Activated CD8-positive, alpha-beta T cell treated with anti-CD3 and anti-CD28 coated beads for 36 hours (primary cell): ENCODE data around the gene ID3. TPM values are rescaled to one million over a fixed set of nuclear protein-coding genes. Genes with fewer than 3 reads are reported as not detected.

ENCODE experiments used
- ATAC-seq: fragments of 200-7000 bp; cut with Tn5 transposase; one replicate; pipeline ENCODE4 v1.10.0; 2021; ENCODE audit warnings: mild to moderate bottlenecking, moderate library complexity
- CTCF ChIA-PET: fragments of 350-600 bp; sonication (Branson Sonifier 250); formaldehyde crosslinking; loops from one replicate; lab custom pipeline; 2021; ENCODE audit warnings: antibody characterized with exemption; lab: Charles Lee
- POLR2A ChIA-PET: fragments of 350-600 bp; sonication (Branson Sonifier 250); formaldehyde crosslinking; loops from one replicate; lab custom pipeline; 2021; ENCODE audit warnings: antibody characterized with exemption; lab: Charles Lee
- DNase-seq: peaks from one replicate; pipeline ENCODE4 v3.0.0-alpha.2; 2020
- H3K27ac Mint-ChIP-seq: one replicate; pipeline ENCODE4 v1.8.0; 2021; ENCODE audit warnings: mild to moderate bottlenecking, mixed read lengths
- H3K27me3 Mint-ChIP-seq: one replicate; pipeline ENCODE4 v1.8.0; 2021; ENCODE audit warnings: mixed read lengths
- H3K36me3 Mint-ChIP-seq: one replicate; pipeline ENCODE4 v1.8.0; 2021; ENCODE audit warnings: low read depth, mixed read lengths
- H3K4me1 Mint-ChIP-seq: one replicate; pipeline ENCODE4 v1.8.0; 2021; ENCODE audit warnings: low read depth, mixed read lengths
- H3K4me3 Mint-ChIP-seq: one replicate; pipeline ENCODE4 v1.8.0; 2021; ENCODE audit warnings: mild to moderate bottlenecking, moderate library complexity, mixed read lengths
- H3K9me3 Mint-ChIP-seq: one replicate; pipeline ENCODE4 v1.8.0; 2021; ENCODE audit warnings: mixed read lengths
- intact Hi-C: fragments of 100-400 bp; cut with micrococcal nuclease; formaldehyde crosslinking; loops from one replicate; pipeline ENCODE4 v1.10.0; 2022
- total RNA-seq, 2 experiments: library from RNA; stranded (reverse); gene quantifications; one replicate each; pipeline ENCODE4 v1.2.3, GENCODE V29; 2021
- TF ChIP-seq, protein P1 (sequence below): fragments of 200-600 bp; IDR thresholded peaks from one replicate; pipeline ENCODE4 v1.8.0; 2022; ENCODE audit warnings: antibody characterized with exemption, mild to moderate bottlenecking

Gene ID3
- total RNA-seq, 2 experiments from 2014 or later = 70.4 to 74.3 TPM

DNA sequence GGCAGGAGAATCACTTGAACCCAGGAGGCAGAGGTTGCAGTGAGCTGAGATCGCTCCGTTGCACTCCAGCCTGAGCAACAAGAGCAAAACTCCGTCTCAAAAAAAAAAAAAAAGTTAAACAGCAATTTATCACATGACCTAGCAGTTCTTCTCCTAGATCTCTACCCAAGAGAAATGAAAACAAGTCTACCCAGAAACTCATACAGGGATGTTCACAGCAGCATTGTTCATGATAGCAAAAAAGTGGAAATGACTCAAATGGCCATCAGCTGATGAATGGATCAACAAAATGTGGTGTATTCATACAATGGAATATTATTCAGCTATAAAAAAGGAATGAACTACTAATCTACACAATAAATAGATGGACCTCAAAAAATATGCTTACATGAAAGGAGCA lies 12.2 kb upstream of the ID3 start:
- ATAC-seq (no peak), DNase-seq (no peak)
- peaks cover 9% of the 10 kb centered on the region for H3K27me3 Mint-ChIP-seq
- no peaks in the 10 kb centered on the region for H3K36me3 Mint-ChIP-seq
- H3K9me3 Mint-ChIP-seq = peaks cover 2% of the 10 kb centered on the region
- POLR2A ChIA-PET = interaction anchor here (0.6 kb wide), 1 partner anchor 15 kb away, joined by 3 read pairs; no protein-coding TSS in a partner anchor
- H3K27ac Mint-ChIP-seq = no peak overlapping the region
- intact Hi-C loops = no loop called here
- TF ChIP-seq, protein P1, sequence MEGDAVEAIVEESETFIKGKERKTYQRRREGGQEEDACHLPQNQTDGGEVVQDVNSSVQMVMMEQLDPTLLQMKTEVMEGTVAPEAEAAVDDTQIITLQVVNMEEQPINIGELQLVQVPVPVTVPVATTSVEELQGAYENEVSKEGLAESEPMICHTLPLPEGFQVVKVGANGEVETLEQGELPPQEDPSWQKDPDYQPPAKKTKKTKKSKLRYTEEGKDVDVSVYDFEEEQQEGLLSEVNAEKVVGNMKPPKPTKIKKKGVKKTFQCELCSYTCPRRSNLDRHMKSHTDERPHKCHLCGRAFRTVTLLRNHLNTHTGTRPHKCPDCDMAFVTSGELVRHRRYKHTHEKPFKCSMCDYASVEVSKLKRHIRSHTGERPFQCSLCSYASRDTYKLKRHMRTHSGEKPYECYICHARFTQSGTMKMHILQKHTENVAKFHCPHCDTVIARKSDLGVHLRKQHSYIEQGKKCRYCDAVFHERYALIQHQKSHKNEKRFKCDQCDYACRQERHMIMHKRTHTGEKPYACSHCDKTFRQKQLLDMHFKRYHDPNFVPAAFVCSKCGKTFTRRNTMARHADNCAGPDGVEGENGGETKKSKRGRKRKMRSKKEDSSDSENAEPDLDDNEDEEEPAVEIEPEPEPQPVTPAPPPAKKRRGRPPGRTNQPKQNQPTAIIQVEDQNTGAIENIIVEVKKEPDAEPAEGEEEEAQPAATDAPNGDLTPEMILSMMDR = no peak
- H3K4me3 Mint-ChIP-seq = no peak overlapping the region
- CTCF ChIA-PET = interaction anchor here (1.1 to 16.5 kb wide), 5 partner anchors 12 to 64 kb away, joined by 3 to 168 read pairs (median 4); partner anchors contain the start of gene ID3
- H3K4me1 Mint-ChIP-seq = peaks cover 31% of the 10 kb centered on the region

DNA sequence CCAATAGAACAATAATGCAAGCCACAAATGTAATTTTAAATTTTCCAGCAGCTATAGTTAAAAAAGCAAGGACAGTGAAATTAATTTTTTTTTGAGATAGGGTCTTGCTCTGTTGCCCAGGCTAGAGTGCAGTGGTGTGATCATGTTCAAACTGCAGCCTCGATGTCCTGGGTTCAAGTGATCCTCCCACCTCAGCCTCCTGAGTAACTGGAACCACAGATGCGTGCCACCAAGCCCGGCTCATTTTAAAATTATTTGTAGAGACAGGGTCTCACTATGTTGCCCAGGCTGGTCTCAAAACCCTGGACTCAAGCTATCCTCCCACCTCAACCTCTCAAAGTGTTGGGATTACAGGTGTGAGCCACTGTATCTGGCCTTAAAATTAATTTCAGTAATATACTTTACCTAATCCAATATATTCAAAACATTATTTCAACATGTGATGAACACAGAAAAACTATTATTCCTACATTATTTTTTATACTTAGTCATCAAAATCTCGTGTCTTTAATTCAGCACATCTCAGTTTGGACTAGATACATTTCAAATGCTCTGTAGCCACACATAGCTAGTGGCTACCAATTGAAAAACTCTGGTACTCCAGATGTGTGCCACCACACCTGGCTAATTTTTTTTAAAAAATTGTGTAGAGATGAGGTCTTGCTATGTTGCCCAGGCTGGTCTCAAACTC lies 10.8 kb upstream of the ID3 start:
- TF ChIP-seq, protein P1 = no peak
- intact Hi-C loops = no loop called here

GRCh38 chr1:23568608-23569383 lies 9.5 kb upstream of the ID3 start:
- Mint-ChIP-seq H3K4me3 (peak overlapping the region; percentile 71), H3K27me3 (peaks cover 9% of the 10 kb centered on the region), H3K4me1 (peaks cover 9% of the 10 kb centered on the region), H3K9me3 (no peaks in the 10 kb centered on the region), H3K36me3 (no peaks in the 10 kb centered on the region), H3K27ac (peak overlapping the region; percentile 70)
- DNase-seq (no peak), ATAC-seq (no peak)
- TF ChIP-seq, protein P1 = no peak
- intact Hi-C loops = no loop called here
- CTCF ChIA-PET = interaction anchor here (0.6 to 16.5 kb wide), 7 partner anchors 8 to 67 kb away, joined by 3 to 168 read pairs (median 4); partner anchors contain the start of gene ID3
- POLR2A ChIA-PET = interaction anchor here (0.9 to 2.5 kb wide), 4 partner anchors 8 to 15 kb away, joined by 3 to 12 read pairs (median 6); partner anchors contain the start of gene ID3

More for the DNA sequence above, 10.8 kb upstream of the ID3 start:
- ATAC-seq (no peak), DNase-seq (no peak)
- ChIA-PET POLR2A (interaction anchor here (2.5 kb wide), 1 partner anchor 11 kb away, joined by 12 read pairs; the partner anchor contains the start of gene ID3), CTCF (interaction anchor here (1.0 to 16.5 kb wide), 7 partner anchors 11 to 66 kb away, joined by 3 to 168 read pairs (median 4); partner anchors contain the start of gene ID3)
- H3K36me3 Mint-ChIP-seq = no peaks in the 10 kb centered on the region
- no peak overlapping the region for H3K27ac Mint-ChIP-seq
- H3K4me3 Mint-ChIP-seq = no peak overlapping the region
- H3K27me3 Mint-ChIP-seq = peaks cover 9% of the 10 kb centered on the region
- peaks cover 2% of the 10 kb centered on the region for H3K9me3 Mint-ChIP-seq
- H3K4me1 Mint-ChIP-seq = peaks cover 21% of the 10 kb centered on the region

- intact Hi-C loops = no loop called here
- no peaks in the 10 kb centered on the region for H3K9me3 Mint-ChIP-seq
- peak; percentile 46 for ATAC-seq
- H3K27ac Mint-ChIP-seq = peak overlapping the region; percentile 70
- TF ChIP-seq, protein P1 = no peak
- ChIA-PET POLR2A (interaction anchor here (1.7 kb wide), 1 partner anchor 9 kb away, joined by 8 read pairs; no protein-coding TSS in a partner anchor), CTCF (interaction anchor here (0.6 to 16.5 kb wide), 4 partner anchors 9 to 68 kb away, joined by 3 to 168 read pairs (median 4); no protein-coding TSS in a partner anchor)
- H3K4me3 Mint-ChIP-seq = peak overlapping the region; percentile 71
- peaks cover 10% of the 10 kb centered on the region for H3K4me1 Mint-ChIP-seq
- DNase-seq = no peak
- peaks cover 9% of the 10 kb centered on the region for H3K27me3 Mint-ChIP-seq
- H3K36me3 Mint-ChIP-seq = no peaks in the 10 kb centered on the region
Measured at GRCh38 chr1:23567996-23568607, 8.8 kb upstream of the ID3 start.
